Middle frontal gyrus (tissue), 1 donor: ENCODE results near the gene TLK1.
"Not testable (repeated sequence)": the region's sequence is repeated elsewhere in the genome, so short reads cannot be mapped to it uniquely, and the experiment has no call there.

ENCODE experiments used
- DNase-seq: peaks from one replicate; pipeline ENCODE4 v3.0.0-alpha.2; 2015; ENCODE audit warnings: low spot score; ENCODE audit errors: extremely low spot score

The TLK1 gene

DNA sequence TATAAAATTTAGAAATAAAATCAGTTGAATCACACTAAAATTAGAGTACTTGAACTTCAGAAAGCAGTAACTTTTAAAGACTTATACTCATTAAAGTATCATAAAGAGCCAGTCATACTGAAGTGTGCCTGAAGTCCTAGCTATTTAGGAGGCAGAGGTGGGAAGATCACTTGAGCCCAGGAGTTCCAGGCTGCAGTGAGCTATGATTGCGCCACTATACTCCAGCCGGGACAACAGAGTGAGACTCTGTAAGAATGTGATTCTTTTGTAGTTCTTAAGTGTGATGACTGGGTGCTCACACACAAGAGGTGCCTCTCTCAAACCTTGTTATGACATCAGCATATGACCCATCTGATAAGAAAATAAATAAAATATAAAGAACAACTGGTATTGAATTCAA is 14.6 kb downstream of the TLK1 start:
- DNase-seq, result no peak

GRCh38 chr2:171143670-171144062 is 17.0 kb downstream of the TLK1 start:
- no peak for DNase-seq

DNA sequence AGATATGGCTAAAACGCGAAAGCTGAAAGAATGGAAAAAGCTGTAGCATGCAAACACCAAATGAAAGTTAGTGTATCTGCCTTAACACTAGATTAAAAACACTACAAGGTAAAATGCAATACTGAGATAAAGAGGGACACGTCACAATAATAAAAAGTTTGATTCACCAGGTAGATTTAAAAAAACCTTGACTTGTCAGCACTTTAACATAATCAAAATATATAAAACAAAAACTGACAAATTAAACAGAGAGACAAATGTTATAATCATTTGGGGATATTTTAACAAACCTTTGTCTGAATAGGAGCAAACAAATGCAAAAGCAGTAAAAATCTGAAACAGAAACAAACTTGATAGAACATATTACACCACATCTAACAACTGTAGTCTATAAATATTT is 18.3 kb downstream of the TLK1 start:
- no peak for DNase-seq

DNA sequence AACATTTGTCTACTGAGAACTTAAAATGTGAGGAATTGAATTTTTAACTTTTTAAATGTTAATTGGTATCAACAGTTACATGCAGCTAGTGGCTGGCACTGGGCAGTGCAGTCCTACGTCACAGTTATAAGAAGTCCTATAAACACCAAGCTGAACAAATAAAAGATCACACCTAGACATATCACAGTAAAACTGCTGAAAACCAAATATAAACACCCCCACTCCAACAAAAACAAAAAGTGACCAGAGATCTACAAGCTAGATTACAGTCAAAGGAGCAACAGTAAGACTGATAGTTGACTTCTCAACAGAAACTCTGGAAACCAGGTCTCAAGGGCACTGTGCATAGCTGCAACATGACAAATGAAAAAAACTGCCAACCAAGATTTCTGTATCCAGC is 19.4 kb downstream of the TLK1 start:
- DNase-seq, result no peak

DNA sequence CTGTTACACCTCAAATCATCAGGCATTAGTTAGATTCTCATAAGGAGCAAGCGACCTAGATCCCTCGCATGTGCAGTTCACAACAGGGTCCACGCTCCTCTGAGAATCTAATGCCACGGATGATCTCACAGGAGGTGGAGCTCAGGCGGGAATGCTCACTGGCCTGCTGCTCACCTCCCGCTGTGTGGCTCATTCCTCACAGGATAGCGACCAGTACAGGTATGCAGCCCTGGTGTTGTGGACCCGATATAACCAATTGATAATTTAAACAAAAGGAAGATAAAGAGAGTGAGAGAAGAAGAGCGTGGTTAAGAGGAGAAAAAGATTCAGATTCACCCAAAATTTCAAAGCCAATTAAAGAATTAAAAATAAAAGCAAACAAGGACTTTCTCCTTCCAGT is 20.8 kb downstream of the TLK1 start:
- no peak for DNase-seq

- no peak for DNase-seq
These were observed 24.7 kb downstream of the TLK1 start for GRCh38 chr2:171136024-171136423.

DNA sequence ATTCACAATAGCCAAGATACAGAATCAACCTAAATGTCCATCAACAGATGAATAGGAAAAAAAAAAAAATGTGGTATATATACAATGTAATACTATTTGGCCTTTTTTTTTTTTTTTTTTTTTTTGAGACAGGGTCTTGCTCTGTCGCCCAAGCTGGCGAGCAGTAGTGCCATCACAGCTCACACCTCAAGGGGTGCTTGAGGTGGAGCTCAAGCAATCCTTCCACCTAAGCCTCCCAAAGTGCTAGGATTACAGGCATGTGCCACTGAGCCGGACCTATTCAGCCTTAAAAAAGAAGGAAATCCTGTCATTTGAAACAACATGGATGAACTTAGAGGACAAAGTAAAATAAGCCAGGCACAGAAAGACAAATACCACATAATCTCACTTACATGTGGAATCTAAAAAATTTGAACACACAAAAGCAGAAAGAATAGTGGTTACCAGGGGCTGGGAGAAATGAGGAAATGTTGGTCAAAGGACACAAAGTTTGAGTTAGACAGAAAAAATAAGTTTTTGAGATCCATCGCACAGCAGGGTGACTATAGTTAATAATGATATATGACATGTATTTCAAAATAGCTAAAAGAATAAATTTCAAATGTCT is 26.0 kb downstream of the TLK1 start:
- DNase-seq, result no peak

- no peak for DNase-seq
These were observed 28.6 kb downstream of the TLK1 start for GRCh38 chr2:171132086-171132485.

- DNase-seq, result no peak
These were observed 32.2 kb downstream of the TLK1 start for GRCh38 chr2:171128461-171128860.

DNA sequence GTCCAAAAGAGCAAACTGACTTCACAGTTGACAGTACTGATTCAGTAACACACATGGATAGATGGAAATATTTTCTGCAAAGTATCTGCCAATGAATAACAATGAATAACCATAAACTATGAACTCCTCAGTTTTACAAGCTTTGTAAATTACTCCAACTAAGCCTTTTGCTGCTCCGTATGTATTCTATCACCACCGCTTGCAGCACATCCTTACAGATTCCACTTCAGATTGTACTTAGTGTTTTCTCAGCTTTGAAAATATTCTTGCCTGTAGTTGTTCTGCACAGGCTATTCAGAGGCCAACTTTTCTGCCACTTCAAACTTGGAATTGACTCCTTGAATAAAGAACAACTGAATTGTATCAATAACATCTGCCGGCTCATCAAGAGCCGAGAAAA is 36.2 kb downstream of the TLK1 start:
- DNase-seq, result no peak

GRCh38 chr2:171109571-171109970 is 51.1 kb downstream of the TLK1 start:
- DNase-seq, result no peak

DNA sequence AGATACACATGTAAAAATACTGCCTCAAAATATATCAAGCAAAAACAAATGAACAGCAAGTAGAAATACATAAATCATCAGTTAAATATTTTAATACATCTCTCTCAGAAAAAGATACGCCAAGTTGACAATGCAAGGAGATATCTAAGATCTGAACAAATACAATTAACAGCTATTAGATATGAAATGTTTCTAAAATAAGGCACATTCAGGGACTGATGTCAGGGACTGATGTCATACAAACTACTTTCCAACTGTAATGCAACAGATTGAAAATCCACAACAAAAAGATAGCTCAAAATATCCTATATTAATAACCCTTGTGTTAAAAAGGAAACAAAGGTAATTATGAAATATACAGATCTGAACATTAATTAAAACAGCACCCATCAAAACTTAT is 51.7 kb downstream of the TLK1 start:
- DNase-seq, result no peak

- no peak for DNase-seq
These were observed 52.9 kb downstream of the TLK1 start for GRCh38 chr2:171107803-171108202.

DNA sequence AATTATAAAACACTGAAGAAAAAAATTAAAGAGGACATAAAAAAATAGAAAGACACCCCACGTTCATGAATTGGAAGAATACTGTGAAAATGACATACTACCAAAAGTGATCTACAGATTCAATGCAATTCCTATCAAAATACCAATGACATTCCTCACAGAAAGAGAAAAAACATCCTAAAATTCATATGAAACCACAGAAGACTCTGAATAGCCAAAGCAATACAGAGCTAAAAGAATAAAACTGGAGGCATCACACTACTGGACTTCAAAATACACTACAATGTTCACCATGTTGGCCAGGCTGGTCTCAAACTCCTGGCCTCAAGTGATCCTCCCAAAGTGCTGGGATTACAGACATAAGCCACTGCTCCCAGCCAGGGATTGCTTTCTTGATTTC is 56.3 kb downstream of the TLK1 start:
- DNase-seq, result no peak

- DNase-seq, result no peak
These were observed 57.9 kb downstream of the TLK1 start for GRCh38 chr2:171102802-171103201.

DNA sequence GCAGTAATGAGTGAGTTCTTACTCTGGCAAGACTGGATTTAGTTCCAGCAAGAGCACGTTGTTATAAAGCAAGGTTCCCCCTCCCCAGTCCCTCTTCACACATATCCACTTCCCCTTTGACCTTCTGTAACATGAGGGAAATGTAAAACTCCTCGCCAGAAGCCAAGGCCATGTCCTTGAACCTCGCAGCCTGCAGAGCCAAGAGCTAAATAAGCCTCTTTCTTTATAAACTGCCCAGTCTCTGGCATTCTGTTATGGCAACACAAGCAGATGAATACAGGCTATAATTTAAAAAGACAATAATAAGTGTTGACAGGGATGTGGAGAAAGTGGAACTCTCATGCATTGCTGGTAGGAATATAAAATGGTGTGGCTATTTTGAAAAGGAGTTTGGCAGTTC is 60.3 kb downstream of the TLK1 start:
- no peak for DNase-seq

GRCh38 chr2:171098607-171099006 is 62.1 kb downstream of the TLK1 start:
- DNase-seq, result no peak

DNA sequence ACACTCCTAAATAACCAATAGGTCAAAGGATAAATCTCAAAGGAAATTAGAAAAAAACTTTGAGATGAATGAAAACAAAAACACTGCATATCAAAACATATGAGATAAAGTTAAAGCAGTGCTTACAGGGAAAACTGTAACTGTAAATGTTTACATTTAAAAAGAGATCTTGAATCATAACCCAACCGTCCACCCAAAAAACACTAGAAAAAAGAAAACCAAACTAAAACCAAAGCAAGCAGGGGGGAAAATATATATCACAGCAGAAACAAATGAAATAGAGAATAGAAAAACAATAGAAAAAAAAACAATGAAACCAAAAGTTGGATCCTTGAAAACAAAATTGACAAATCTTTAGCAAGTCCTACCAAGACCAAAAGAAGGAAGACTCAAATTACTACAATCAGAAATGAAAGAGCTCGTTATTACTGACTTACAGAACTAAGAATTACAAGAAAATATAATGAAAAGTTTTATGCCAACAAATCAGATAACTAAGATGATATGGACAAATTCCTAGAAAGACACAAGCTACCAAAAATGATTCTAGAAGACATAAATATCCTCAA is 65.6 kb downstream of the TLK1 start:
- DNase-seq, result no peak

- DNase-seq, result not testable (repeated sequence)
These were observed 69.2 kb downstream of the TLK1 start for GRCh38 chr2:171091517-171091916.

DNA sequence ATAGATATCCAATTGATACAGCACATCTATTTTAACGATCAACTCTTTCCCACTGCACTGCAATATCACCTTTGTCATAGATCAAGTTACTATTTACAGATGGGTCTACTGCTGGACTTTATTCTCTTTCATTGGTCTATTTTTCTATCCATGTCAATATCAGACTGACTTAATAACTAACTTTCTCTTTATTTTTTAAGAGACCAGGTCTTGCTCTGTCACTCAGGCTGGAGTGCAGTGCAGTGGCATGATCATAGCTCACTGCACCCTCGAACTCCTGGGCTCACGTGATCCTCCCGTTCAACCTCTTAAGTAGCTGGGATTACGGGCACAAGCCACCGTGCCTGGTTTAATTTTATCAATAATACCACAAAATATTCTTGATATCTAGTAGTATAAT is 71.2 kb downstream of the TLK1 start:
- no peak for DNase-seq

DNA sequence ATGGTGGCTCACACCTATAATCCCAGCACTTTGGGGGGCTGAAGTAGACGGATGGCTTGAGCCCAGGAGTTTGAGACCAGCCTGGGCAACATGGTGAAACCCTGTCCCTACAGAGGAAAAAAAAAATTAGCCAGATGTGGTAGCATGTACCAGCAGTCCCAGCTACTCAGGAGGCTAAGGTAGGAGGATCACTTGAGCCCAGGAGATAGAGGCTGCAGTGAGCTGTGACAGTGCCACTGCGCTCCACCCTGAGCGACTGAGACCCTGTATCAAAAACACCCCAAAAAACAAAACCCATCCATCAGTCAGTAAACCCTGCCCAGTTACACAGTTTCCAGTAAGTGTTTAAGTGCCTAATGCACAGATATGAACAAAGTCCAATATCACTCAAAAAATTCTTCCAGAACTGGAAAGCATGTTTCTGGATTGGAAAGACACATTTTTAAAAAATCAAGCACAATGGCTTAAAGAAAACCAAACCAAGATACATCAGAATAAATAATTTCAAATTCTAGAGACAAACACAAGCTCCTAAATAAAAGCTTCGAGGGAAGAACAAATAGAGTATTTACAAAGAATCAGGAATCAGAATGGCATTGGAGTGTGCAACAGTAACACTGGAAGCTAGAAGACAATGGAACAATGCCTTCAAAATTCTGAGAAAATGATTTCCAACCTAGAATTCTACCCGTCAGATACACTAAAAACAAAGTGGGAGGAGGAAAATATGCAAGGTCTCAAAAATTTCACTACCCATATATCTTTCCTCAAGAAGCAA is 72.4 kb downstream of the TLK1 start:
- no peak for DNase-seq

GRCh38 chr2:171087547-171087946 is 73.1 kb downstream of the TLK1 start:
- no peak for DNase-seq
